ENCODE data around the gene STRN4. TPM values are rescaled to one million over a fixed set of nuclear protein-coding genes. Genes with fewer than 3 reads are reported as not detected.

The STRN4 gene
- total RNA-seq, 2 donors from 2014 or later: 79.0 to 85.2 TPM

DNA sequence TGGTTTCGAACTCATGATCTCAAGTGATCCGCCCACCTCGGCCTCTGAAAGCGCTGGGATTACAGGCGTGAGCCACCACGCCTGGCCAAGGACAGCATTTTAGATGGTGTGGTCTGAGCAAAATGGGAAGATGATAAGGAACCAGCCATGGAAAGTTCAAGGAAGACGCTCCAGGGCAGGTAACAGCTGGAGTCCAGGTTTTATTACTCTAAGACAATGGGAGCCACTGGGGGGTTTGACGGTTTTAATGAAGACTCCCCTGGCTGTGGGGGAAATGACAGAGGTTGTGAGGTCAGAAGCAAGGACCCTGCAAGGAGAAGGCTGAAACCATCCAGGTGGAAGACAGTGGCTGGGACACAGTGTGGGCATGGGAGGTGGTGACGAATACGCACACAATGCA lies 50.2 kb downstream of the STRN4 start:
- no peak for ATAC-seq (replicated peaks in 1 of 2)

DNA sequence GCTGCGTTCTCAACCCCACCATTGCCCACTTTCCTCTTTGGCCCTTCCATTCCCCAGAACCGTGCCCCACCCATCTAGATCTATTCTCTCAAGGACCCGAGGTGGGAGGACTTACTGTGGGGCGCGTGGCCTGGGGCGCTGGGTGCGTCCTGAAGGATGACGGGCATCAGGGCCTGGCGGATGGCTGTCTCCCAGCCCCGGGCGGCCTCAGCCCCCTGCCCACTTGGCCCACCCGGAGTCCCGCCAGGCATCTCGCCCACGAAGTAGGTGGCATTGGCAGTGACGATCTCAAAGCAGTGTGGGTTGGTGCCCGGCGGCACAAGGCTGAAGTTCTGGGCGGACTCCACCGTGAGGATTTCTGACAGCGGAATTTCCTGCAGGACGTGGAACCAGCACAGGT lies 52.5 kb downstream of the STRN4 start:
- Mint-ChIP-seq H3K27me3 (ENCODE audit: low read depth) (no peaks in the 10 kb centered on the region), H3K4me1 (ENCODE audit: low read depth) (no peaks in the 10 kb centered on the region), H3K9me3 (no peaks in the 10 kb centered on the region), H3K27ac (no peak overlapping the region), H3K36me3 (ENCODE audit: insufficient read depth in 2 of 2) (peaks cover 27 to 59% of the 10 kb centered on the region in 2 donors), H3K4me3 (no peak overlapping the region)
- DNase-seq (no peak), ATAC-seq (replicated peaks in 1 of 2) (no peak)

More for the DNA sequence above, 50.2 kb downstream of the STRN4 start:
- Mint-ChIP-seq H3K36me3 (ENCODE audit: insufficient read depth in 2 of 2) (peaks cover 23 to 46% of the 10 kb centered on the region in 2 donors), H3K4me1 (ENCODE audit: low read depth) (no peaks in the 10 kb centered on the region), H3K4me3 (no peak overlapping the region), H3K27ac (no peak overlapping the region), H3K9me3 (no peaks in the 10 kb centered on the region), H3K27me3 (ENCODE audit: low read depth) (no peaks in the 10 kb centered on the region)
- no peak for DNase-seq

GRCh38 chr19:46692918-46693722 lies 53.1 kb downstream of the STRN4 start:
- peaks cover 27 to 61% of the 10 kb centered on the region in 2 donors for H3K36me3 Mint-ChIP-seq (ENCODE audit: insufficient read depth in 2 of 2)
- no peaks in the 10 kb centered on the region for H3K9me3 Mint-ChIP-seq
- no peaks in the 10 kb centered on the region for H3K4me1 Mint-ChIP-seq (ENCODE audit: low read depth)
- H3K27ac Mint-ChIP-seq: no peak overlapping the region
- DNase-seq (no peak), ATAC-seq (replicated peaks in 1 of 2) (no peak)
- no peaks in the 10 kb centered on the region for H3K27me3 Mint-ChIP-seq (ENCODE audit: low read depth)
- H3K4me3 Mint-ChIP-seq: no peak overlapping the region

- H3K9me3 Mint-ChIP-seq: no peaks in the 10 kb centered on the region
- H3K4me3 Mint-ChIP-seq: no peak overlapping the region
- no peaks in the 10 kb centered on the region for H3K27me3 Mint-ChIP-seq (ENCODE audit: low read depth)
- DNase-seq (no peak), ATAC-seq (replicated peaks in 1 of 2) (no peak)
- peaks cover 27 to 62% of the 10 kb centered on the region in 2 donors for H3K36me3 Mint-ChIP-seq (ENCODE audit: insufficient read depth in 2 of 2)
- no peak overlapping the region for H3K27ac Mint-ChIP-seq
- no peaks in the 10 kb centered on the region for H3K4me1 Mint-ChIP-seq (ENCODE audit: low read depth)
Observed at GRCh38 chr19:46691948-46692347, 54.3 kb downstream of the STRN4 start.

GRCh38 chr19:46691104-46691503 lies 55.1 kb downstream of the STRN4 start:
- Mint-ChIP-seq H3K4me3 (no peak overlapping the region), H3K36me3 (ENCODE audit: insufficient read depth in 2 of 2) (peaks cover 27 to 55% of the 10 kb centered on the region in 2 donors), H3K4me1 (ENCODE audit: low read depth) (no peaks in the 10 kb centered on the region), H3K27me3 (ENCODE audit: low read depth) (no peaks in the 10 kb centered on the region), H3K27ac (no peak overlapping the region), H3K9me3 (no peaks in the 10 kb centered on the region)
- DNase-seq: no peak
- no peak for ATAC-seq (replicated peaks in 1 of 2)

DNA sequence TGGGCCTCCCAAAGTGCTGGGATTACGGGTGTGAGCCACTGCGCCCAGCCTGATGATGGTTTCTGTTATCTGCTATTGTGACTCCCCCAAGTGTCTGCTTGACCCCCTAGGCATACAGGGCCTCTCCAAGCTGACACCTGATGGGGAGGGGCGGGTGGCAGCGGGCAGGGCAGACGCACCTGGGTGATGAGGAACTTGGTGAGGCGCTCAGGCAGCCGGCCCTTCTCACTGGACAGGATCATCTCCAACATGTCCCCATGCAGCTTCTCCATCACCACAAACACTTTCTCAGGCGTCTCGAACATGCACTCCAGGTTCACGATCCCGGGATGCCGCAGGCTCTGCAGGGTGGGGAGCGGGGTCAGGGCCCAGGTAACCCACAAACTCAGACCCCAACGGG lies 56.9 kb downstream of the STRN4 start:
- Mint-ChIP-seq H3K4me1 (ENCODE audit: low read depth) (peaks cover 5% of the 10 kb centered on the region), H3K9me3 (no peaks in the 10 kb centered on the region), H3K27me3 (ENCODE audit: low read depth) (no peaks in the 10 kb centered on the region), H3K4me3 (no peak overlapping the region), H3K36me3 (ENCODE audit: insufficient read depth in 2 of 2) (peaks cover 24 to 53% of the 10 kb centered on the region in 2 donors), H3K27ac (no peak overlapping the region)
- ATAC-seq (replicated peaks in 1 of 2) (no peak), DNase-seq (no peak)

- Mint-ChIP-seq H3K27me3 (ENCODE audit: low read depth) (no peaks in the 10 kb centered on the region), H3K27ac (no peak overlapping the region), H3K36me3 (ENCODE audit: insufficient read depth in 2 of 2) (peaks cover 17 to 44% of the 10 kb centered on the region in 2 donors), H3K4me3 (no peak overlapping the region), H3K9me3 (no peaks in the 10 kb centered on the region), H3K4me1 (ENCODE audit: low read depth) (peaks cover 5% of the 10 kb centered on the region)
- DNase-seq (no peak), ATAC-seq (replicated peaks in 1 of 2) (no peak)
Observed at GRCh38 chr19:46687438-46688145, 58.7 kb downstream of the STRN4 start.

DNA sequence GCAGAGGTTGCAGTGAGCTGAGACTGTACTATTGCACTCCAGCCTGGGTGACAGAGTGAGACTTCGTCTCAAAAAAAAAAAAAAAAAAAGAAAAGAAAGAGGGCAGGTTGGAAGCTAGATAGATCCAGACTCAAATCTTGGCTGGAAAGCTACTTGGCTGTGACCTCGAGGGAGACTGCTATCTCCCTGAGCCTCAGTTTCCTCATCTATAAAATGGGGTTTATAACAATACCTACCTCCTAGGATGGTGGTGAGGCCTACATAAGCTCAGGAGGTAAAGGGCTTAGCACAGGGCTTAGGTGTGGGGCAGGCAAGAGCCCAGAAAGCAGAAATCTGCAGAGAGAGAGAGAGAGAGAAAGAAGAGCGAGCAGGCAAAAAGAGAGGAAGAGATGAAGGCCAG lies 61.1 kb downstream of the STRN4 start:
- H3K4me1 Mint-ChIP-seq (ENCODE audit: low read depth): peaks cover 5% of the 10 kb centered on the region
- DNase-seq (no peak), ATAC-seq (replicated peaks in 1 of 2) (no peak)
- peak overlapping the region; percentile 48 for H3K27ac Mint-ChIP-seq
- peaks cover under 1 to 23% of the 10 kb centered on the region in 2 donors for H3K36me3 Mint-ChIP-seq (ENCODE audit: insufficient read depth in 2 of 2)
- H3K27me3 Mint-ChIP-seq (ENCODE audit: low read depth): no peaks in the 10 kb centered on the region
- H3K4me3 Mint-ChIP-seq: no peak overlapping the region
- no peaks in the 10 kb centered on the region for H3K9me3 Mint-ChIP-seq

DNA sequence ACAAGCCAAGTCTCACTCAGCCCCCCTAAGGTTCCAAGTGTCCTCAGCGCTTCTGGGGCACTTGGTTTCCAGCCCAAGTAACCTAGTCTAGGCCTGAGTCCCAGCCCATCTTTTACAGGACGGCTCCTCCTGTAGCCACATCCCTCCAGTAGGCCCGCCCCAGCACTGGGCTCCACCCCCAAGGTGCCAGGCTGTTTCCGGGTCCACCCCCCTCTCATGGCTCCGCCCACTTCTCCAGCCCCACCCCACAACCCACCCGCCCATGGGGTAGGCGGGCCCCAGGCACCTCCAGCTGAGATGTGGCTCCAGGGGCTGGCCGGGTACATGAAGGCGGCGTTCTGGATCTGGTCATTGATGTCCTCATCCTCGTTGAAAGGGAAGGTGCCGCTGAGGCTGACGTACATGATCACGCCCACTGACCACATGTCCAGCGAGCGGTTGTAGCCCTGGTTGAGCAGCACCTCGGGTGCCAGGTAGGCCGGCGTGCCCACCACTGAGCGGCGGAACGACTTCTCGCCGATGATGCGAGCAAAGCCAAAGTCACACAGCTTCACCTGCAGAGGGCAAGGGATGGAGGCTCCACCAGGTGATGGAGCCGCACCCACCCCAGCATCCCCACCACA lies 68.0 kb downstream of the STRN4 start:
- ATAC-seq (replicated peaks in 1 of 2): peak; percentile 83 to 87
- Mint-ChIP-seq H3K27ac (peak overlapping the region; percentile 80), H3K27me3 (ENCODE audit: low read depth) (no peaks in the 10 kb centered on the region), H3K9me3 (no peaks in the 10 kb centered on the region), H3K4me1 (ENCODE audit: low read depth) (peaks cover 11% of the 10 kb centered on the region), H3K36me3 (ENCODE audit: insufficient read depth in 2 of 2) (peaks cover 5 to 25% of the 10 kb centered on the region in 2 donors), H3K4me3 (no peak overlapping the region)
- DNase-seq: peak; percentile 68 to 79

GRCh38 chr19:46674416-46675178 lies 71.7 kb downstream of the STRN4 start:
- Mint-ChIP-seq H3K27me3 (ENCODE audit: low read depth) (no peaks in the 10 kb centered on the region), H3K4me1 (ENCODE audit: low read depth) (peaks cover 11% of the 10 kb centered on the region), H3K36me3 (ENCODE audit: insufficient read depth in 2 of 2) (peaks cover 7 to 21% of the 10 kb centered on the region in 2 donors), H3K9me3 (no peaks in the 10 kb centered on the region), H3K4me3 (no peak overlapping the region), H3K27ac (peak overlapping the region; percentile 2)
- no peak for DNase-seq
- no peak for ATAC-seq (replicated peaks in 1 of 2)

DNA sequence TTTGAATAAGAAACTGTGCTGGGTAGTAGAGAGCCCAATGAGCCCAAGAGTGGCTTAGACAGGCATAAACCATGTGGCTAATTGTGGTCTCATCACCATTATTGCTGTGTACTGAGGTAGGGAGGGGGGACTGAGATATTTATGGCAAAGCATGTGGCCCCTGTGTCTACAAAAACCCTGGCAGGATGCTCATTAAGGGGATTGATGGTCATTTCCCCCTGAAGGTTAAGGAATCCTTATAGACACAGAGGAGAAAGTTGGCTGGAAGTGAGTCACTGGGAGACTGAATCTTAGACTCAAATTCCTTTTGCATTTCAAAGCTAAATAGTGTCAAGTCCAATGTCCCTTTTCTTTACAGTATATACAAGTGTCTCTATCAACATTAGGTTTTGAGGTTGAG lies 75.4 kb downstream of the STRN4 start:
- H3K27ac Mint-ChIP-seq: no peak overlapping the region
- no peaks in the 10 kb centered on the region for H3K4me1 Mint-ChIP-seq (ENCODE audit: low read depth)
- peaks cover 7 to 12% of the 10 kb centered on the region in 2 donors for H3K36me3 Mint-ChIP-seq (ENCODE audit: insufficient read depth in 2 of 2)

More for the DNA sequence above, 75.4 kb downstream of the STRN4 start:
- H3K4me3 Mint-ChIP-seq: no peak overlapping the region
- no peaks in the 10 kb centered on the region for H3K9me3 Mint-ChIP-seq
- H3K27me3 Mint-ChIP-seq (ENCODE audit: low read depth): no peaks in the 10 kb centered on the region
- DNase-seq: no peak
- no peak for ATAC-seq (replicated peaks in 1 of 2)

Measured in activated T-cell treated with anti-CD3 and anti-CD28 coated beads, Interleukin-2, amount 50 U/mL, for 72 hours (primary cell).